Activated T-cell treated with anti-CD3 and anti-CD28 coated beads, Interleukin-2, amount 50 U/mL, for 48 hours (primary cell): ENCODE results near the gene UQCC5.
"Not testable (repeated sequence)": the region's sequence is repeated elsewhere in the genome, so short reads cannot be mapped to it uniquely, and the experiment has no call there.

Source experiments
- DNase-seq, 2 experiments: peaks; one replicate each; pipeline ENCODE4 v3.0.0-alpha.2; 2020

UQCC5 gene

DNA sequence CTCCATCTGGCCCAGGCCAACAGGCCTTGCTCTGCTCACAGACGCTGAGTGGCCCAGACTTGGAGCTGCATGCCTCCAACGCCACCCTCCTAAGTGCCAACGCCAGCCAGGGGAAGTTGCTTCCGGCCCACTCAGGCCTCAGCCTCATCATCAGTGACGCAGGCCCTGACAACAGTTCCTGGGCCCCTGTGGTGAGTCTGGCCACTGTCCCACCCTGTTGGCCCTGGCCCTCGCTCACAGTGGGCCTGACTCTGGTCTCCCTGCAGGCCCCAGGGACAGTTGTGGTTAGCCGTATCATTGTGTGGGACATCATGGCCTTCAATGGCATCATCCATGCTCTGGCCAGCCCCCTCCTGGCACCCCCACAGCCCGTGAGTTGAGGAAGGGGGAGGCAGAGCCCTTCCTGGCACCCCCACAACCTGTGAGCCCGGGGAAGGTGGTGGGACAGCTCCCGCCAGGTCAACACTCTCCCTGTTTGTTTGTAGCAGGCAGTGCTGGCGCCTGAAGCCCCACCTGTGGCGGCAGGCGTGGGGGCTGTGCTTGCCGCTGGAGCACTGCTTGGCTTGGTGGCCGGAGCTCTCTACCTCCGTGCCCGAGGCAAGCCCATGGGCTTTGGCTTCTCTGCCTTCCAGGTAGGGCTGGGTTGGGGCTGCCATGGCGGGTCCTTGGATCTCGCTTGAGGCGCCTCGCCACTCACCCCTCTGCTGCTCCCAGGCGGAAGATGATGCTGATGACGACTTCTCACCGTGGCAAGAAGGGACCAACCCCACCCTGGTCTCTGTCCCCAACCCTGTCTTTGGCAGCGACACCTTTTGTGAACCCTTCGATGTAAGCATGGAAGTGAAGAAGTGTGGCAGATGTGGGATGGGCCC is 12.8 kb upstream of the UQCC5 start:
- no peak for DNase-seq

- no peak for DNase-seq
These were observed 12.1 kb upstream of the UQCC5 start for GRCh38 chr3:52524258-52524751.

- no peak for DNase-seq
These were observed 11.4 kb upstream of the UQCC5 start for GRCh38 chr3:52524752-52525679.

- DNase-seq, result no peak
These were observed 10.5 kb upstream of the UQCC5 start for GRCh38 chr3:52525680-52526561.

DNA sequence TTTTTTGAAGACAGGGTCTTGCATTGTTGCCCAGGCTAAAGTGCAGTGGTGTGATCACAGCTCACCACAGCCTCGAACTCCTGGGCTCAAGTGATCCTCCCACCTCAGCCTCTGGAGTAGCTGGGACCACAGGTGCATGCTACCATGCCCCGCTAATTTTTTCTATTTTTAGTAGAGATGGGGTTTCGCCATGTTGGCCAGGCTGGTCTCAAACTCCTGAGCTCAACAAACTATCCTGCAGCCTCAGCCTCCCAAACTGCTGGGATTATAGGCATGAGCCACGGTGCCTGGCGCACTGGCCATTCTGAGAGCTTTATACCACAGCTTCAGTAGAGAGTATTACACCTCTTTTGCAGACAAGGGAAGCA is 9.8 kb upstream of the UQCC5 start:
- not testable (repeated sequence) for DNase-seq

GRCh38 chr3:52527039-52527731 is 9.2 kb upstream of the UQCC5 start:
- no peak for DNase-seq

DNA sequence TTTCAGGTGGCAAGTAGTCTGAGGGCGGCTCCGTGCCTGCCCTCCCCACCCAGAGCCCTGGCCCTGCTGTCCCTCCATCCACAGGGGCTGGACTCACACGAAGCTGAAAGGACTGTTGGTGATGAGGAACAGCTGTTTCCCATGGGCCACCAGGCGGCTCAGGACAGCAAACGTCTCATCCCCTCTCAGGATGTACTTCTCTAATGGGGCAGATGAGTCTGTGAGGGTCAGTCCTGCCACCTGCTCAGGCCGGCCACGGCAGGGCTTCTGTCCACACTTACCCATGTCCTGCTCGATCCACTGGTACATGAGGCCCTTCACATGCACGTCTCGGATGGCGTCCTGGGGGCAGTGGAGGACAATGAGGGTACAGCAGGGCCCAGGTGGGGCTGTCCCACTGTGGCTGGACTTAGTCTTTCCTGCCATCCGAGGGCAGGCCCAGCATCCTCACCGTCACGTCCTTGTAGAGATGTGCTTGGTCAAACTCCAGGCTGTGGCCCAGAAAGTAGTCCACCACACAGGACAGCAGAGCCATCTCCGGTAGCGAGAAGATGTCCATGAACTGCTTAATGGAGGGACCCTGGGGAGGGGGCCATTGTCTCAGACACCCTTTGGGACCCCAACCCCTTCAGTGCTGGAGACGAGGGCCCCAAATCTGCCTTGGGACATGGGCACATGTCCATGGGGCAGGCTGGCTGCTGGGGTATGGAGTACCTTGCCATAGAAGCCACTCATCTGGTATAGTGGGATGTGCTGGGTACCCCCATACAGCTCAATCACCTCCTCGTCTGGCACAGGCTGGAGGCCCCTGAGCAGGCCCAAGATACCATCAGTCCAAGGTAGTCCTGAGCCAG is 8.4 kb upstream of the UQCC5 start:
- no peak for DNase-seq

- no peak for DNase-seq
These were observed 7.6 kb upstream of the UQCC5 start for GRCh38 chr3:52528586-52529375.

DNA sequence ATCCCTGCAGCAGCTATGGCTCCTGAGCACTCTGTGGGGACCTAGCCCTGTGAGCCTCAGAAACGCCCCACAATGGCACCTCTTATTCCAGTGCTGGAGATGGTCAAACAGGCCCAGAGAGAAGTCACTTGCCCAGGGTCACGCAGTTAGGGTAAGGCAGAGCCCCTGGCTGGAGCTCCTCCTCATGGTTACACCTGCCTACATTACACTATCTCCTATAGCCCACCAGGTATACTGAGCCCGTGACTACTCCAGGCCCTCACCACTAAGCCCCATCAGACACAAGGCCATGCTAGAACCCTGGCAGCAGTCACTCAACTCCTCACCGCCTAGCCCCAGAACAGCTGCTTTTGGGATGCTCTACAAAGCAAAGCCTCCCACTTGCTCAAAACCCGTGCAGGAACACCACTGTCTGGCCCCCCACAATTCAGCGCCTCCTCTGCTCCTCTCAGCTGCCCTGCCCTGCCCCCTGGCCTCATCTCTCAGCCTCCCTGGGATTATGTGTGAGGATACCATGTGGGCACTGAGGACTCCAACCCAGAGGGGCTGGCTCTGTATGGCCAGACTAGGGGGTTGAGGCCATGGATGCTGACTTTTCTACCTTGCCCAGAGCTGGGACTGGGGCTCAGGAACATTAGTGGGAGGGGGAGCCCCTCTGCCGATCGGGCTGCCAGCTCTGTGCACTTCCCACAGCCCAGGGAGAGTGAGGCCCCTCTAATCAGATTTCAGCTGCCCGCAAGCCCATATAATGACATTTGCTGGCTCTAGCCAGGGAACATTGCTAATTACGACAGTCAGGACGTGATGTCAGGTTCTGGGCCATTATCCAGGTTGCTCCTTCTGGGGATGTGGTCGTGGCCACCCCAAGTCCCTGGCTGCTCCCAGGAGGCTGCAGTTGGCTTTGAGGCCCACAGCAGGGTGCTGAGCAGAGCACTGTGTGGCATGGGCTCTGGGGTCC is 6.8 kb upstream of the UQCC5 start:
- no peak for DNase-seq

DNA sequence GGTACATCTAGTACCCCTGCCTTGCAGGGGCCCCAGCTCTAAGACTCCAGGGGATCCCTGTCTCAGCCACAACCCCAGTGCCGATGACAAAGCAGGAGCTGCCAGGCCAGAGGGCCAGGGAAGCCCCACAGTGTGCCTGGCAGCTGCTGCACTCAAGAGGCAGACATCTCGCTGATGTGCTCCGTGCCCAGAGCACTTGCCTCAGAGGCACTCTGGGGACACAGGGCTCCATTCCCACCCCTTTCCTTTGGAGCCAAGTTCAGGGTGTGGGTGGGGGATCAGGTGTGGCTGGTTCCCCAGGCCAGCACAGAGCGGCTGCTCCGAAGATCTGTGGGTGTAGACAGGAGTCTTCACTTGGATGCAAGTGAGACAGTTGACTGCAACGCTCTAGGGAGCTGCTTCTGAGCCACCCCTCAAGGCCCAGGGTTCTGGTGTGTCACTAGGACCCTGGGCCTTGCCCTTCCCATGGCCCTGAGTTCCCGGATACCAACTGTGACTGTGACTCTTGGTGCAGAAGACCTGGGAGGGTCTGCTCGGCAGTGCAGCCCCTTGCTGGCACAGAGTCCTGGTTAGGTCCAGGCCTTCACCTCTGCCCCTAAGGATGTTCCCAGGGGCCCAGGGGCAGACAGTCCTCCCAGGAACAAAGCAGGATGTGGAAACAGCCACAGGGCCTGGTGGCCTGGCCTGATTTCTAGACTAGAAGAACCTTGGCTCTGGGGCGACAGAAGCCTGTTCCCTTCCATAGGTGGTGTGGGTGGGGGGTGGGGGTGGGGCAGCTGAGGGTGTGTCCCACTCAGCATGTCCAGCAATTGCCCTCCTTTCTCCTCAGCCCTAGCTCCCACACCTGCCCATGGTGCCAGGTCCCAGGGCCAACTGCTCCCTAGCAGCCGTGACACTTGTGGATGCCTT is 5.2 kb upstream of the UQCC5 start:
- no peak for DNase-seq

DNA sequence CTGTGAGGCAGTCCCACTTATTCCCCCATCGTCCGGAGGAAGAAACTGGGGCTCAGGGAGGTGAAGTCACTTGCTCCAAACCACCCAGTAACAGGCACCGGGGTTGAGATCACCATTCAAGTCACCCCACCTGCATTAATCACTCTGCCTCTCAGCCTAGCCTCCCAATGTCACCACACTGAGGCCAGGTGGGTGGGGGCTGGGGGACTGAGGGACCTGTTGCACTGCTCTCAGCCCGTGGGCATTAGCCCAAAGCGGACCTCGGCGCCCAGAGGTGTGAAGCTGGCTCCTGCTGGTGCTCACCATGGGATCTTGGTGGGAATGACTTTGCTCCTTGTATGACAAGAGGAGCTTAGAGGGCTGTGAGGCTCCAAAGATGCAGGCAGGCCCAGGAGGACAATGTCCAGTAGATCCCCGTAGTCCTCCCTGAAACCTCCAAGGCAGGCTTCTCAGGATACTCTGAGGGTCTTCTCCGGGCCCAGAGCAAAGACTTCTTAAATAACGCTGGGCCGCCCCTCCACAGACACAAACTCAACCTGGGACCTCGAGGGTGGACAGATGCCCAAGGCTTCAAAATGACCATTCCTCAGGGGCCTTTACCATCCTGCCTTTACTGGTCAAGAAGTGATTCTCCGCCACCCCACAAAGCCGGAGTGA is 4.4 kb upstream of the UQCC5 start:
- no peak for DNase-seq

GRCh38 chr3:52532517-52532837 is 3.9 kb upstream of the UQCC5 start:
- peak; percentile 49 to 53 for DNase-seq

GRCh38 chr3:52532838-52533622 is 3.4 kb upstream of the UQCC5 start:
- peak; percentile 45 to 56 for DNase-seq

DNA sequence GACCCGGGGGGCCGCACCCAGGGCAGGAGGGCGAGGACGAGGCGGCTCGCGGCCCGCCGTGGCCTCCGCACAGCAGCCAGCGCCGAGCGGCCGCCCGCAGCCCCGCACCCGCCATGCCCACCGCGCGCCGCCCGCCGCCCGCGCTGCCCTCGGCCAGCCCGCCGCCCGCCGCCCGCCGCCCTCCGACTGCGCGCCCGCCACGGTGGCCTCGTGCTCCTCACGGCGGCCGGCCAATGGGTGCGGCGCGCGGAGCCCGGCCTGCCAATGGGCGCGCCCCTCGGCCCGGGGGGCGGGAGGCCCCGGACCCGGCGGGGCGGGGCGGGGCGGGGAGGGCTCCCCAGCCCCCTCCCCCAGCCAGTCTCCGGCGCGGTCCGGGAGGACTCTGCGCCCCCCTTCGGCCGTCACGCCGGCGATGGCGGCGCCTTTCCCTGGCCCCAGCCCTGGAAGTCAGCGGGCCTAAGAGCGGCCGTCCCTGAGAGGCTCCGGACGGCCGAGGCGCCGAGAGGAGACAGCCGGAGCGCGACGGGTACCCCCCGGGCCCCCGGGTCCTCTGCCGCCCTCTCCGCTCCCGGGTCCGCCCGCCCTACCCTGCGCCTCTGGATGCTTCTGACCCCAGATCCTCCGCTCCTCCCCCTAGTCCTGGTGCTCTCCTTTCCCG is 2.7 kb upstream of the UQCC5 start, which contains the start of gene NT5DC2:
TSS of gene NT5DC2 (minus strand) at position 235 of the 658 bp plus-strand sequence. CDS start at position 115, 120 bp downstream.
- DNase-seq, result peak; percentile 76 to 82

DNA sequence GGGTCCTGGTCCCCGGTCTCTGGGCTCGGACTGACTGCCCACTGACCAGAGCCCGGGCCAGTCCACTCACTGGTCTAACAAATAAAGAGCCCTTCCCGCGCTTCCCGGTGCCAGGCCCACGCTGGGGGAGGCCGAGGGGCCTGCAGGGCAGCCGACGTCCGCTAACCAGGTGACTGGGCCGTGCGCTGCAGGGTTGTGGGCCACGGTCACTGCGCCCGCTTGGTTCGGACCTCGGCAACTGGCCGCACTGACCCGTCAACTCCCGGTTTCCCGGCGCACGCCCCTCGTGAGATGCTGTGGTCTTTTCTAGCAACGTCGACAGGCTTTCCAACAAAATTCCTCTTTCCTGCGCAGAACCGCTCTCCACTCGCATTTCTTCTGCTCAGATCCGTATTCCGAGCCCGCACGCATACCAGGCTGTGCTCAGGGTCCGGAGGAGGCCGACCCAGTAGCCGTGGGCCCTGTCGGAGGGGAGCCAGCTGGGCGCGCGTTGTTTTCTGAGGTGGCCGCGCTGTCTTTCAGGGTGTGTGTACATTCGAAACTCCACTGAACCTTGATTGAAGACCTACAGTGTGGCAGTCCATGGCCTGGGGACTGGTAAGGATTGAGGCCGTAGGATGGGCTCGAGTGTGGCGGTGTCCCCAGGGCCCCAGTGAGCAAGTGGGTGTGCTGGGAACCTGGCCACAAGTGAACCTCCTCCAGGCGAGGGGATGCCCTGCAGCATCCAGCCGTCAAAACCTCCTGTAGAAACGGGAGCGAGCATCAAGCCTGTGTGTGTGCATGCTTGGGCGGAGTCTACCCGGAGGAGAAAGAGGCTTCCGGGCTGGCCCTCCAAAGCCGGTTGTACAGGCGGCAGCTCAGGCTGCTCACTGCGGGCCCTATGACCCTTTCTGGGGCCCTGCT is 1.9 kb upstream of the UQCC5 start:
- no peak for DNase-seq
